Putamen (tissue), 1 donor: ENCODE measurements around the gene TUBGCP2.

Source experiments
- DNase-seq: peaks from one replicate; pipeline ENCODE4 v3.0.0-alpha.2; 2016; ENCODE audit warnings: low spot score

TUBGCP2 gene

DNA sequence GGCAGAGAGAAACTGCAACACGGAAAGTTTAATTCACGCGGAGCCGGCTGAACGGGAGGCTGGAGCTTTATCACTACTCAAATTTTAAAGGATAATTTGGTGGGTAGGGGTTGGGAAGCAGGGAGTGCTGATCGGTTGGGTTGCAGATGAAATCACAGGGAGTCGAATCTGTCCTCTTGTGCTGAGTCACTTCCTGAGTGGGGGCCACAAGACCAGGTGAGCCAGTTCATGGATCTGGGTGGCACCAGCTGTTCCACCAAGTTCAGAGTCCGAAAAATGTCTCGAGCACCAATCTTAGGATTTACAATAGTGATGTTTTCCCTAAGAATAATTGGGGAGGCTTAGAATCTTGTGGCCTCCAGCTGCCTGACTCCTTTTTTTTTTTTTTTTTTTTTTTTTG lies 34.9 kb upstream of the TUBGCP2 start:
- no peak for DNase-seq

DNA sequence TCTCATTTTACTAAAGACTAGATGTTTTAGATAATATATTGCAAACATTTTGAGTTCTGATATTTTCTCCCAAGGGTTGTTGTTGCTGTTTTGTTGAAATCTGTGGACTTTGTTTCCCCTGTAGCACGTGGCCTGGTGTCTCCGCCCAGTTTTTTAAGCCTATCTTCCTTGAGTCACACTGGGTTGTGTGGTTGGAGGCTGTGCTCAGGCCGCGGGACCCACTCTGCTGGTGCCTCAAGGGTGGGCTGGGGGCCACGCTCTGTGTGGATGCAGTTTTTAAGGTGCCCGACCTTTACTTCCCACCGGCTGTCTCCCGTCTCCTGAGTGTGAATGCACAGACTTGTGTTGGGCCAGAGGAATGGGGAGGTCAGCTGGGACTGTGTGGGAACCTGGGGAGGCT lies 34.3 kb upstream of the TUBGCP2 start:
- no peak for DNase-seq

DNA sequence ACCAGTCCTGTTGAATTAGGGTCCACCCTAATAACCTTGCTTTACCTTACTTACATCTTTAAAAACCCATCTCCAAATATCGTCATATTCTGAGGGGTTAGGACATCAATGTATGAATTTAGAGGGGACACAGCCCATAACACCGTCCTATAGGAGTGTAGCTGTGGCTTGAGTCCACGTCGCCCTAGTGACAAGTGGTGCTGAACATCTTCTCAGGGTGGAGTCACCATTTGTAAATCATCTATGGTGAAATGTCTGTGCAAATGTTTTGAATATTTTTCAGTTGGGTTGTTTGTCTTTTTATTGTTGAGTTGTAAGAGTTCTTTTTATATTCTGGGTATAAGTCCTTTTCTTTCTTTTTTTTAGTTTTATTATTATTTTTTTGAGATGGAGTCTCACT lies 33.3 kb upstream of the TUBGCP2 start:
- DNase-seq = no peak

DNA sequence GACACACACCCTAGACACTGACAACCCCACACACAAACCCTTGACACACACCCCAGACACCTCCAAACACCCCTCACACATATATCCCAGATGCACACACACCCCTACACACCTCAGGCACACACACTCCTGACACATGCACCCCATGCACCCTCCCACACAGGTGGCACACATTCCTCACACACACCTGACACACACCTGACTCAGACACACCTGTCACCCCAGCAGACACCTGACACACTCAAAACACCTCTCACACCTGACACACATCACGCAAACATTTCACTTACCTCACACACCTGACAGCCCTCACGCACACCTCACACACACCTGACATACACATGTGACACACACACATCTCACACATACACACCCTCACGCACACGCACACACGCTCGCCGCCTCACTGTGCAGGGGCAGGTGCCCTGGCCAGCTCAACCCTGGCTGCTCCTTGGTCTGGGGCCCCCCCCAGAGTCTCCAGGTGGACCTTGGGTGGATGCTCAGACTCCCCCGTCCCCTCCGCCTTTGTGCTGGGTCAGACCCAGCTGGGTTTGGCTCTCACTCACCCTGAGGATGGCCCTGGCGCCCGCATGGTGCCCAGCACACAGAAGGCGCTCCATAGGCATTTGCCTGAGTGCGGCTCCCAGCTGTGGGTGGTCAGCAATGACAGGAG lies 31.2 kb upstream of the TUBGCP2 start:
- no peak for DNase-seq

DNA sequence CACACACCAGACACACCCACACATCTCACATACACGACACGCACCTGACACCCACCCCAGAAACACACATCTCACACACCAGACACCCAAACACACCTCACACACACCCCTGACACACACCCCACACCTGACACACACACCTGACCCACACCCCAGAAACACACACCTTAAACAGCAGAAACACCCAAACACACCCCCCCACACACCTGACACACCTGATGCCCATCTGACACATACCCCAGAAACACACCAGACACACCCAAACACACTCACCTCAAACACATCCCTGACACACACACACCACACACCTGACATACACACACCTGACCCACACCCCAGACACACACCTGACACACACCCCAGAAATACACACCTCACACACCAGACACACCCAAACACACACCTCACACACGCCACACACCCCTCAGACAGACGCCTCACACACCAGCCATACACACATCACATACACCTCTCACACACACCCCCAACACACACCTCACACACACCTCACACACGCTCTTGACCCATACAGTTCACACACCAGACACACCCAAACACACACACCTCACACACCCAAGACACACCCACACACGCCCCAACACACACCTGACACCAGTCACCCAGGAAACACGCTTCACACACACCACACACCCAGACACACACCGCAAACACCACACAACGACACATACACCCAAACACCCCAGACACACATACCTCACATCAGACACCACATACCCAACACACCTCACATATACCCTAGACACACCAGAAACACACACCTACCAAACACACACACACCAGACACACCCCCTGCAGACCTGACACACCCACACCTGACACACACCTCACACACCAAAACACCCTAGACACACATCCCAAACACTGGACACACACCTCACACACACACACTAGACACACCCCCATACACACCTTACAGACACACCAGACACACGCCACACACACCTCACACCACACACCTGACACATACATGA lies 29.7 kb upstream of the TUBGCP2 start:
- no peak for DNase-seq

DNA sequence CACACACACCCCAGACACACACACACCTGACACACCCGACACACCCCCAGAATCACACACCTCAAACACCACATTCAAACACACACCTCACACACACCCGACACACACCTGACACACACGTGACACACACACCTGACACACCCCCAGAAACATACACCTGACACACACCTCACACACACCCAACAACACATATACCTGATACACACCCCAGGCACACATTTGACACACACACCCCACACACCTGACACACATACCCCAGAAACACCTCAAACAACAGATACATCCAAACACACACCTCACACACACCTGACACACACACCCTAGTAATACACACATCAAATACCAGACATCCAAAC lies 28.7 kb upstream of the TUBGCP2 start:
- no peak for DNase-seq

DNA sequence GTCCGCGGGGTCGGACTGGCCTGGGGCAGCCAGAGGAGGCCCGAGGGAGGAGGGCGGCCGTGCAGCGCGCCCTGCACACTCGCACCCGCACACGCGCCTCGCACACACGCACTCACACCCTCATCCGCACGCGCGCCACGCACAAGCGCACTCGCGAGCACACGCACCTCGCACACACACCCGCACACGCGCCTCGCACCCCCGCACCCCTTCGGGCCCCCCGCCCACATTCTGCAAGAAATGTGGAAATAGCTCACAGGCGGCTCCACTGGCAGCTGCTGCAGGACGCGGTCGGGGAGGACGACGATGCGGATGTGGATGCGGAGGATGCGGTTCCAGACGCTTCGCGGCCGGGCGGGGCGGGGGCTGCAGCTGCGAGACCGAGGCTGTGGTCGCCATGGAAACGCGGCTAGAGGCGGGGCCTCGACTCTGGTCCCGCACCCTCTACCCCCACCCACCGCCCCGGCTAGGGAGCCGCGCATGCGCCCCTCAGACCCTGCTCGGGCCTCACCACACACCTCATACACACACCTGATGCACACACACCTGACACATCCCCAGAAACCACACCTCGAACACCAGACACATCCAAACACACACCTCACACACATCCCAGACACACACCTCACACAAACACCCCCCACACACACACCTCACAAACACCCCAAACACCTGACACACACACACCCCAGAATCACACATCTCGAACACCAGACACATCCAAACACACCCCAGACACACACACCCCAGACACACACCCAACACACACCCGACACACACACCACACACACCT lies 28.1 kb upstream of the TUBGCP2 start, which contains the start of gene CALY:
TSS of gene CALY (minus strand) at position 320 of the 793 bp plus-strand sequence. CDS start 7,907 bp downstream, outside the sequence.
- peak; percentile 75 for DNase-seq

DNA sequence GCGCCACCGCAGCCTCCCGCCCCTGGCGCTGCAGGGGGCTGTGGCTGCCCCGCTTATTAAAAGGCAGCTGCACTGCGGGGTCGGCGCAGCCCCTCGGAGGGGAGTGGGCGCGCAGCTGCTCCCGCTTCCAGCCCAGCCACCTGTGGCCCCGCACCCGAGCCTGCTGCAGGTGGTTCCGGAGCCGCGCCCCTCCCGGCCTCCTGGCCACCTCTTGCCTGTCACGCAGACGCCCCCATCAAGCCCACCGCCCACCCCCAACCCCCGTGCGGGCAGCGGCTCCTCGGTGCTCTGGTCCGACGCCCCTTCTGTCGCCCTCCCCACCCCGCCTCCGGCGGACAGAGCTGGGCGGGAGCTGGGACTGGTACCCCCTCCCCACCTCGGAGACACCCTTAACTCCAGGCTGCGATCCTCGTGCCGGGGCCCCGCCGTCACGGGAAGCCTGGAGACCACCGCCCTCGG lies 27.5 kb upstream of the TUBGCP2 start:
- DNase-seq = no peak

DNA sequence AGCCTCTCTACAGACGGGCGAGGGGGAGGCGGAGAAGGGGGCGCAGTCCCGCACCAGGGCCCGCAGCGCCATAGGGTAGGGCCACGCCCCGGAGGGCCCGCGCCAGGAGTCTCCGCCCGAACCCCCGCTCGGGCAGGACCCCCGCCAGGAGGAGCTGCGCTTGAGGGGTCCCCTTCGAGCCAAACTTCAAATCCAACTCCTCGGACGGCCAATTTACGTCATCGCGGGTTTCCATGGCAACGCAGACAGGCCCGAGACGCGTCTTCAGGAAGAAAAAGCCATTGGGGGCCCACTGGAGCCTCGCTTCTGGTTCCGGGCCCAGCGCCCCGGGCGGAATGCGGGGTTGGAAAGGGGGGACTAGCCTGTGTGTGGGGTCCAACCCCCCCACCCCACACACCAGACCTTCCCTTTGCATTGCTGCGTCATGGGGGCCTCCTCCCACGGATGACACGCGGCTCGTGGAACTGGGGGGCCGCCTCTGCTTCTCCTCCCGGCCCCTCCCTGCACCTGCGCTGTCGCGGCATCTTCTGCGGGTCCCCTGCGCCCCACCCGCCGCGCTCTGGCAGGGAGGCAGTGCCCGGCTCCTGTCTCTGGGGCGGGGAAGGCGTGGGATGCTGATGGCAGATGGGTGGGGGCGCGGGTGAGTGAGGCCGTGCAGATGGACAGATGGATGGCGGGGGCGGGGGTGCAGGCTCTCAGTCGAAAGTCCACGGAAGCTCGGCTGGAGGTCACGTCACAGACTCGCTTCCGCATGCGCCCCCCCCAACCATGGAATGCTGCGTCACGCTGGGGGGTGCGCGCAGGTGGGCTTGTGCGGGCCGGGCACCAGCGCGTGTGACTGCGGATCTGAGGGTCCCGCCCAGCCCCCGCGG lies 26.8 kb upstream of the TUBGCP2 start:
- peak; percentile 76 for DNase-seq

DNA sequence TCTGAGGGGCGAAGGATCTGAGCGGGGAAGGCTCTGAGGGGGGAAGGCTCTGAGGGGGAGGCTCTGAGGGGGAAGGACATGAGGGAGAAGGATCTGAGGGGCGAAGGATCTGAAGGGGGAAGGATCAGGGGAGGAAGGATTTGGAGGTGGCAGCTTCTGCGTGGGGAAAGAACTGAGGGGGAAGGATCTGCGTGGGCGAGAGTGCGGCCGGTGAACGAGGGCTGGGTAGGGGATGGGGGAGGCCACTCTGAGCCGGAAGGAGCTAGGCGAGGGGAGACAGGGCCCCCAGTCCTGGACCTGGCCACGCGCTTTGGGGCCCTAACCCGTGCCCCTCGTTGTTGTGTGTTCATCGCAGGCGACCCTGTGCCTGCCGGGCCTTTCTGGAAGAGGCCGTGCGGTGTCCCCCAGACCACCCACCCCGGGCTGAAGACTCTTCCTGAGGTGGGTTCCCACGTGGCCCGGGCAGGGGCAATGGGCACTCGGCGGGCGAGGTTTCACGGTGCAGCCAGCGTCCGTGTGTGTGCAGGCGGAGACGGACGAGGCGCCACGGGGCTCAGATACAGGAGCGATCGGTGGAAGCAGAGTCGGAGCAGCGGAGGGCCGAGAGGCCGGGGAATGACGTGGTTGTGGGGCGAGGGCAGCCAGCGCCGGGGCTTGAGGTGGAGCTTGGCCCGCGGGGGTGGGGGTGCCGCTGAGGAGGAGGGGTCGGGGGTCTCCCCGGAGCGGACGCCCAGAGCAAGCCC lies 26.0 kb upstream of the TUBGCP2 start:
- DNase-seq = no peak

DNA sequence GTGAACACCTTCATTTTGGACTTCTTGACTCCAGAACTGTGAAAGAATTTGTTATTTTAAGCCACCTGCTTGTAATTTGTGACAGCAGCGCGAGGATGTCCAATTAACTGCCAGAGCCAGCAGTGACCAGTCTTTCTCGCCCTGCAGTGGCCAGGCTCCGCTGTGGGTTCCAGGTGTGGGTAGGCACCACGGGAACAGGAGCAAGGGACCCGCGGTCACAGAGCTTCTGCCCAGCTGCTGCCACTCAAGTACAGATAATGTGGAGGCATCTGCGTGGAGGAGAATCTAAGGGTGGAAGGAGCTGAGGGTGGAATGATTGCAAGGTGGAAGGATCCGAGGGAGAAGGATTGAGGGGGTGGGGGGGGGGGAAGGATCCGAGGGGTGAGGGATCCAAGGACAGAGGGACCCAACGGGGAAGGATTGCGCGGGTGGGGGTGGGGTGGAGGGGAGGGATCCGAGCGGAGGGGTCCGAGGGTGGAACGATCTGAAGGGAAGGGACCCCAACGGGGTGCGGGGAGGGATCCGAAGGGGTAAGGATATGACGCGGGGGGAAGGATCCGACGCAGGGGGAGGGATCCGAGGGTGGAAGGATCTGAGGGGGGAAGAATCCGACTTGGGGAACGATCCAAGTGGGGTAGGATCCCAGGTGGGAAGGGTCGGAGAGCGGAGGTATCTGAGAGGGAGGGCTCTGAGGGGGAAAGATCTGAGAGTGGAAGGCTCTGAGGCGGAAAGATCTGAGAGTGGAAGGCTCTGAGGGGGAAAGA lies 24.4 kb upstream of the TUBGCP2 start:
- no peak for DNase-seq

DNA sequence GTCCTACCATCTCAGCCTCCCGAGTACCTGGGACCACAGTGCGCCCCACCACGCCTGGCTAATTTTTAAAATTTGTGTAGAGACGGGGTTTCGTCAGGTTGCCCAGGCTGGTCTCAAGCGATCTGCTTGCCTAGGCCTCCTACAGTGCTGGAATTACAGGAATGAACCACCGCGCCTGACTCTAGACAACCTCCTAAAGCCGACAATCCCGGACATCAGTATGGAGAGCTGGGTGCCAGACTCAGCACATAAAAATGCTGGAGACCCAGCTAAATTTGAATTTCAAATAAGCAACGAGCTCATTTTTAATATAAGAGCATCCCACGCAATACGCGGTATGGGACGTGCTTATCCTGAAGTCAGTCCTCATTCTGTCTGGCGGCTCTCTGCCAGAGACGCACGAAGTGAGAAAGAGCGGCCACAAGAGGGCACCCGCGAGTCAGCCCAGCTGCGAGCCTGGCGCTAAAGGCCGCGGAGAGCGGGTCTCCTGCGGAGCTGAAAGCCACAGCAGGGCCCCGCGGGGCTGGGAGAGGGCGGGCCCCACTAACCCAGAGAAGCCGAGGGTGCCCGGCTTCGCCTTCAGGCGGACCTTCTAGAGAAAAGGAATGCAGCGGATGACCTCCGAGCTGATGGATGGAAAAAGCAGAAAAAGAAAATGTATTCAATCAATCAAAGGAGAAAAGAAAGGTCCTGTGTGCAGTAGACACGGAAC lies 21.0 kb upstream of the TUBGCP2 start:
- peak; percentile 84 for DNase-seq

DNA sequence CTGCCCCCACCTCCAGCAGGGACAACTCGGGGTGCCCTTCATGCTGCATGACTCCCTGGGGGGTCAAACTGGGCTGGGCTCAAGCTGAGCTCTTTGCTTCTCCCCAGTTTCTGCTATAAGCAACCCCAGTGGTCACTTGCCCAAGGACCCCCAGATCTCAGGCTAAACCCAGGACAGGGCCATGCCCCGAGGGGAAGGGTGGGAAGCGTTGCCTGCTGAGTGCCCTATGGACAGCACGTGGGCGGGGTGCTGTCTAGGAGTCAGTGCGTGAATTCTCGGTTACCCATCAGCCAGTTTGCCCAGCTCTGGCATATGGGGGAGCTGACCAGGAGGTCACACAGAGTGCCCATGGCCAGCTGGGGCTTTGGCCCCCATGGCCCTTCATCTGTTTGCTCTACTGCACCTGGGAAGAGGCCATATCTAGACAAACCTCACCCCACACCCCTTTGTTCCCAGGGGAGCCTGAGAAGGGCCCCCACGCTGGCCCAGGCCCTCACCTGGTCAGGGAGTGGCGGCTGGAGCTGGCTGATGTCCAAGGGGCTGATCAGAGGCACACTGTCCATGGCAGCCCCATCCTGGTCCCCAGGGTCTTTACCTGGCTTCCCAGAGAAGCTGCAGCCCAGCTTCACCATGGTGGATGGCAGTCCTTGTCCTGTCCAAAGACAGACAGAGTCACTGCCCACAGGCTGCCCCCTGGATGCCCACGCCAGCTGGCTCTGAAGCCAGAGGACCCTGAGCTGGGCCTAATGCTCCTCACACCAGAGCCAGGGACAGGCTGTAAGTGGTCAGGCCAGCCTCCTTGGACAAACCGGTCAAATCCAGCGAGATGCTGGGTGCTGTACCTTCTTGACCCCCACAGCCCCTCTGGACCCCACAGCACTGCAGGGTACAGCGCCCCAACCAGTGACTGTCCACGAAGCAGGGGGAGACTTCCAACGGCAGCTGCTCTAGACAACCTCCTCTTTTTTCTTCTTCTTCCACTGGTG lies 20.0 kb upstream of the TUBGCP2 start:
- DNase-seq = no peak

DNA sequence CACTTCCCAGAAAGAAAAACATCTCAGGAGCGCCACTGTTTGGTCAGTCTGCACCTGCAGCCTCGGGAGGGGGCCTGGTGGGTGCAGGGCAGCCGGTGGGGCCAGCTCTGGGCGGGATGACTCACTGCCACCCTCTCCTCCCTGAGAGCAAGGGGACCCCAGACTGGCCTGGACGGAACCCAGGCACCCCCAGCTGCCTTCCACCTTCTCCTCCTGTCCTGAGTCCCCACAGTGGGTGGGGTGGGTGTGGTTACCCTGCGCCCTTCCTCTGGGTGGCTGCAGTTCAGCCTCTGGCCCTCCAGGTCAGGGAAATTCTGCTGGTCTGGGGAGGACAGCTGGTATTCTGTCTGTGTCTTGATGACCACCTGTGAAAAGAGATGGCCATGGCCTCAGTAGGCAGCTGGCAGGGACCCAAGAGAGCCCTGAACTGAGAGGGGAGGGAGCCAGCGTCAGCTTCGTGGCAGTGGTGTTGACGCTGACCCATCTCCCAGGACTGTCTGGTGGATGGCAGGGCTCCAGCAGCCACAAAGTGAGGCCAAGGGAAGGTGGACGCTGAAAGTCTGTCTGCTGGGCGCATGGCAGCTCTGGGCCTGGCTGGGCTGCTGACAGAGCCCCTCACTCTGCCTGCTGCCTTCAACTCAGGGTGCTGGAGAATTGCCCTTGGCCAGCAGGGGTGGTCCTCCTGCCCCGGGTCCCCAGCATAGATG lies 19.1 kb upstream of the TUBGCP2 start:
- no peak for DNase-seq

DNA sequence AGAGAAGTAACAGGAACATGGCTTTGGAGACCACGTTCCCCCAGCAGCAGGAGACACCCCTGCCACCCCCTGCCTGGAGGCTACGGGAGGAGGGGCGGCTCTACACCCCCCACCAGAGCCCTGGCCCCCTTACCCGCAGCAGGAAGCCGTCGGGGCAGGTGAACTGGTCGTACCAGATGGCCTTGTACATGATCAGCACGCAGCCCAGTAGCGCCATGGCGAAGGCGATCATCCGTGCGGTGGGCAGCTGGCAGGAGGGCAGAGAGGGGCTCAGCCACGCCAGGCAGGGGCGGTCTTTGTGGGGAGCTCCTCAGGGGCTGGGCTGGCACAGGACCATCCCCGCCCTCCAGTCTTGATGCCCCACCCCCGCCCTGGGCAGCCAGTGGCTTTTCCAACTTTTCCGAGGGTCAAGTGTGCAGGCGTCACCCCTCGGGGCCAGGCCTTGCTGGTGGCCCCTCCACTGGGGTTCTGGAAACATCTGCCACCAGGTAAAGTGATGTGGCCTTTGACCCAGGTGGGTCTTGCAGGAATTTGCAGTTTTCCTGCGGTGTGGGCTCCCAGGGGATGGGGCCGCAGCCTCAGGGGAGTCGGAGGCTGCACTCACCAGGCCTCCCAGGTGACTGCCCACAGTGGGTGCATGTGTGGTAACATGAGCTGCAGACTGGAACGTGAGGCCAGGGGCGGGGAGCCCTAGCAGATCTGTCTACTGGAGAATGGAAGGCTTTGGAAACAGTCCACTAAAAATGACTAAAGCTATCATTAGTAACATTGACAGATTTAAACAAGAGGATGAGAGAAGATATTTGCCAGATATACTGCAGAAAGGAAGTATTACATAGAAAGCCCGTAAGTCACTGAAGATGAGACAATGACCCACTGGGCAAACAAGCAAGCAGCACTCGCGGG lies 18.3 kb upstream of the TUBGCP2 start:
- DNase-seq = no peak

DNA sequence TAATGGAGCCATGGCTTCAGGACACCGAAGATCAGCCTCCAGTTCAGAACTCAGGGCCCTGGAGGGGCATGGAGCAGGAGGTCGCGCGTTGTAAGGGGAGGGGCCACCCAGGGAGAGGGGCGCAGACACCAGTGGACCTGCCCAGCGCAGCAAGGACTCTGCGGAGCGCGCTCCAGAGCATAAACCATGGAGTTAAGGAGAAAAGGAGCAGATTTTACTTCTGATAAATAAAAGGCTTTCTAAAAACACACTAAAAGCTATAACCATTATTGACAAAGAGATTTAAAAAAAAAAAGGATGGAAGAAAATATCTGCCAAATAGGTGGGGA lies 17.5 kb upstream of the TUBGCP2 start:
- no peak for DNase-seq
